GM12878 (cell line): Measurements from ENCODE around the gene ZSCAN5C. TPM values are rescaled to one million over a fixed set of nuclear protein-coding genes. Genes with fewer than 3 reads are reported as not detected.

ENCODE experiments used
- ATAC-seq: fragments of 200-7000 bp; cut with Tn5 transposase; 3 replicates; pipeline ENCODE4 v1.9.1; 2020; ENCODE audit warnings: mild to moderate bottlenecking, moderate library complexity
- BruUV-seq: library from RNA; stranded (reverse); fragments of 400-500 nt; replicated peaks from 2 replicates; lab custom pipeline; 2021; lab: Mats Ljungman, UMichigan
- CTCF ChIA-PET: fragments of 300-600 bp; sonication (Branson Sonifier 250); formaldehyde crosslinking; extraction: SDS; loops from one replicate; lab custom pipeline; 2021; ENCODE audit warnings: inconsistent platforms; lab: Yijun Ruan, JAX
- POLR2A ChIA-PET: fragments of 350-600 bp; formaldehyde crosslinking; extraction: SDS; loops from one replicate; lab custom pipeline; 2021; ENCODE audit warnings: inconsistent platforms; lab: Charles Lee
- RAD21 ChIA-PET: fragments of 300-600 bp; sonication (Branson Sonifier 250); formaldehyde crosslinking; loops from one replicate; lab custom pipeline; 2023; ENCODE audit warnings: antibody characterized with exemption; ENCODE audit not compliant: unreplicated experiment; lab: Charles Lee
- SMC1A ChIA-PET: fragments of 300-600 bp; sonication (Branson Sonifier 250); formaldehyde crosslinking; loops from one replicate; lab custom pipeline; 2023; ENCODE audit not compliant: unreplicated experiment, uncharacterized antibody; lab: Charles Lee
- DNase-seq: peaks from one replicate; pipeline ENCODE4 v3.0.0-alpha.2; 2011; ENCODE audit warnings: low read depth, low spot score
- FAIRE-seq: peaks from 3 replicates; lab custom pipeline; 2011; peaks lifted over from hg19 to GRCh38; lab: Jason Lieb, UNC
- H2AFZ ChIP-seq: 2 replicates; pipeline ENCODE4 v1.6.0; 2011; ENCODE audit warnings: low read depth, low read length, control low read depth; ENCODE audit not compliant: control insufficient read depth
- H3K27ac ChIP-seq: 2 replicates; pipeline ENCODE4 v1.5.1; 2011; ENCODE audit warnings: control low read depth; ENCODE audit not compliant: control insufficient read depth, insufficient read depth
- H3K27me3 ChIP-seq, 2 experiments: replicated peaks in 1 of 2; 2 replicates each; pipeline versions ENCODE4 v1.6.0 to v1.6.1; 2011; ENCODE audit warnings: low read length in 1 of 2; ENCODE audit not compliant: control insufficient read depth in 2 of 2, insufficient read depth in 2 of 2
- H3K36me3 ChIP-seq, 2 experiments: 2 replicates each; pipeline ENCODE4 v1.5.1; 2011; ENCODE audit warnings: low read length in 1 of 2; ENCODE audit not compliant: control insufficient read depth in 2 of 2, insufficient read depth in 2 of 2
- H3K4me1 ChIP-seq: 2 replicates; pipeline ENCODE4 v1.6.1; 2011; ENCODE audit warnings: mild to moderate bottlenecking, low read length, moderate library complexity, mixed read lengths; ENCODE audit not compliant: control insufficient read depth, insufficient read depth
- H3K4me2 ChIP-seq: 2 replicates; pipeline ENCODE4 v1.6.0; 2011; ENCODE audit warnings: control low read depth; ENCODE audit not compliant: control insufficient read depth, insufficient read depth
- H3K4me3 ChIP-seq: fragments of 200-600 bp; sonication (generic); 2 replicates; pipeline ENCODE4 v1.5.1; 2016
- H3K79me2 ChIP-seq: 2 replicates; pipeline ENCODE4 v1.6.0; 2011; ENCODE audit warnings: low read length; ENCODE audit not compliant: control insufficient read depth, insufficient read depth
- H3K9ac ChIP-seq: 2 replicates; pipeline ENCODE4 v1.8.0; 2011; ENCODE audit warnings: low read length, control low read depth, mixed read lengths; ENCODE audit not compliant: control insufficient read depth, insufficient read depth
- H3K9me3 ChIP-seq: replicated peaks from 3 replicates; pipeline ENCODE4 v1.5.1; 2011; ENCODE audit warnings: mild to moderate bottlenecking, low read length; ENCODE audit not compliant: control insufficient read depth, insufficient read depth
- H4K20me1 ChIP-seq: 2 replicates; pipeline ENCODE4 v1.6.0; 2011; ENCODE audit not compliant: control insufficient read depth, insufficient read depth
- JUNB ChIP-seq: IDR thresholded peaks from 2 replicates; pipeline ENCODE4 v1.6.1; 2016; ENCODE audit warnings: antibody characterized with exemption, mild to moderate bottlenecking
- MTA3 ChIP-seq: IDR thresholded peaks from 2 replicates; pipeline ENCODE4 v1.6.1; 2012; ENCODE audit warnings: low read length, inconsistent platforms, borderline replicate concordance
- RB1 ChIP-seq: fragments of 450-650 bp; formaldehyde crosslinking; IDR thresholded peaks from 2 replicates; pipeline ENCODE4 v1.6.1; 2017; ENCODE audit warnings: mild to moderate bottlenecking, borderline replicate concordance
- RCOR1 ChIP-seq: conservative IDR thresholded peaks from 2 replicates; pipeline ENCODE4 v1.6.1; 2012; ENCODE audit warnings: low read depth, low read length, improper control_type of control experiment
- SUZ12 ChIP-seq: fragments of 200-600 bp; sonication (generic); IDR thresholded peaks from one replicate; pipeline ENCODE4 v1.6.1; 2018; ENCODE audit warnings: antibody characterized with exemption, mild to moderate bottlenecking; ENCODE audit not compliant: unreplicated experiment
- YBX1 ChIP-seq: fragments of 450-650 bp; IDR thresholded peaks from 2 replicates; pipeline ENCODE4 v1.6.1; 2016; ENCODE audit warnings: antibody characterized with exemption
- ZBED1 ChIP-seq: IDR thresholded peaks from 2 replicates; pipeline ENCODE4 v1.6.1; 2016; ENCODE audit warnings: borderline replicate concordance
- WGBS: methylation state at CpG from one replicate; pipeline ENCODE4 v1.1.6; 2016; ENCODE audit warnings: low lambda C conversion rate; ENCODE audit not compliant: insufficient replicate concordance, insufficient coverage; ENCODE audit errors: missing lambda C conversion rate; 5-methylcytosine and 5-hydroxymethylcytosine counted together
- in situ Hi-C: fragments of 300-500 bp; cut with MboI; formaldehyde crosslinking; loops from 9 replicates; pipeline ENCODE4 v1.14.3; 2018; ENCODE audit warnings: mixed read lengths
- intact Hi-C: fragments of 100-400 bp; cut with micrococcal nuclease; formaldehyde crosslinking; loops from one replicate; pipeline ENCODE4 v1.14.2; 2022; ENCODE audit not compliant: unreplicated experiment
- polyA plus RNA-seq, 11 experiments: library from polyadenylated mRNA; depleted of rRNA in 4 of 11; unstranded in 6 of 11; stranded (reverse) in 5 of 11; fragments of >200 nt; fragmentation: Nextera tagmentation in 4 of 11; fragmentation: Illumina TruSeq in 1 of 11; extraction: Ambion mirVana in 4 of 11; extraction: Trizol in 1 of 11; gene quantifications; 1 replicate in 1 of 11; 2 replicates in 10 of 11; pipeline versions ENCODE4 v1.2.1 to v1.2.3, GENCODE V29; 2011 to 2016; ENCODE audit warnings: inconsistent platforms in 2 of 11, missing spikeins in 2 of 11, low read depth in 1 of 11
- total RNA-seq, 4 experiments: library from RNA; depleted of rRNA in 3 of 4; stranded (reverse); fragments of >200 nt in 3 of 4; fragmentation: Illumina TruSeq in 1 of 4; extraction: Trizol in 1 of 4; gene quantifications; 2 replicates each; pipeline versions ENCODE4 v1.2.1 to v1.2.3, GENCODE V29; 2013 to 2021
- TF ChIP-seq, protein P1 (sequence below): IDR thresholded peaks from 2 replicates; pipeline ENCODE4 v1.6.1; 2011; ENCODE audit warnings: borderline replicate concordance, low read depth, mild to moderate bottlenecking, moderate library complexity, mixed read lengths, low read length; ENCODE audit not compliant: insufficient read depth; ENCODE audit errors: extremely low read length
- TF ChIP-seq, protein P2 (sequence below): IDR thresholded peaks from 2 replicates; pipeline ENCODE4 v1.6.1; 2012; ENCODE audit warnings: low read length, inconsistent platforms

Gene ZSCAN5C
- total and polyA plus RNA-seq, 10 of the 15 experiments (the other 5 are each of a cell fraction or from before 2014, with no cell fraction given) = not detected

DNA sequence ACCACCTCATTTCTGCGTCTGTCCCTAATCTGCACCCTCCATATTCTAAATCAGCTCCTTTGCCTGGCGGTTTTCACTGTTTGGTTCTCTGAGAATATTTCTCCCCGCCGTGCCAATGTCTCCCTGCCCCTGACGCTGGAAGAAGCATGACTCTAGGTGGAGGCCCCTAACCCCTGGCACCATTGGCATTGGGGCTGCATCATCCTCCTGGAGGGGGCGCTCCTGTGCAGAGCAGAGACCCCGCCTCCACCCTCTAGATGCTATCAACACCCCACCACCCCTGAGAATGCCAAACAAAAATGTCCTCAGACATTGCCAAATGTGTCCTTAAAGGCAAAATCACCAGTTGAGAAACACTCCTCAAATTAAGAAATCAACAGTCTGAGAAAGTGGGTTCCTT is 11.0 kb upstream of the ZSCAN5C start:
- ChIA-PET CTCF (no interaction called here), RAD21 (no interaction called here), POLR2A (no interaction called here), SMC1A (no interaction called here)
- Histone ChIP-seq H3K9me3 (no peaks in the 10 kb centered on the region), H3K9ac (no peak overlapping the region), H3K36me3 (no peaks in the 10 kb centered on the region), H3K4me1 (no peaks in the 10 kb centered on the region), H3K27me3 (no peaks in the 10 kb centered on the region), H4K20me1 (no peaks in the 10 kb centered on the region), H2AFZ (no peak overlapping the region), H3K79me2 (no peaks in the 10 kb centered on the region), H3K4me2 (no peak overlapping the region), H3K27ac (no peak overlapping the region), H3K4me3 (no peak overlapping the region)
- BruUV-seq = no TSS peak
- in situ Hi-C loops = no loop called here
- 44% methylated on average over 7 of the region's 7 CpGs for WGBS
- intact Hi-C loops = no loop called here
- ATAC-seq (no peak), DNase-seq (no peak), FAIRE-seq (no peak)
- no peak for TF ChIP-seq JUNB
- no peak for TF ChIP-seq YBX1
- no peak for TF ChIP-seq ZBED1
- TF ChIP-seq RB1 = no peak
- no peak for TF ChIP-seq MTA3
- TF ChIP-seq SUZ12 = no peak
- TF ChIP-seq, protein P1, sequence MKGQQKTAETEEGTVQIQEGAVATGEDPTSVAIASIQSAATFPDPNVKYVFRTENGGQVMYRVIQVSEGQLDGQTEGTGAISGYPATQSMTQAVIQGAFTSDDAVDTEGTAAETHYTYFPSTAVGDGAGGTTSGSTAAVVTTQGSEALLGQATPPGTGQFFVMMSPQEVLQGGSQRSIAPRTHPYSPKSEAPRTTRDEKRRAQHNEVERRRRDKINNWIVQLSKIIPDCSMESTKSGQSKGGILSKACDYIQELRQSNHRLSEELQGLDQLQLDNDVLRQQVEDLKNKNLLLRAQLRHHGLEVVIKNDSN = no peak
- TF ChIP-seq, protein P2, sequence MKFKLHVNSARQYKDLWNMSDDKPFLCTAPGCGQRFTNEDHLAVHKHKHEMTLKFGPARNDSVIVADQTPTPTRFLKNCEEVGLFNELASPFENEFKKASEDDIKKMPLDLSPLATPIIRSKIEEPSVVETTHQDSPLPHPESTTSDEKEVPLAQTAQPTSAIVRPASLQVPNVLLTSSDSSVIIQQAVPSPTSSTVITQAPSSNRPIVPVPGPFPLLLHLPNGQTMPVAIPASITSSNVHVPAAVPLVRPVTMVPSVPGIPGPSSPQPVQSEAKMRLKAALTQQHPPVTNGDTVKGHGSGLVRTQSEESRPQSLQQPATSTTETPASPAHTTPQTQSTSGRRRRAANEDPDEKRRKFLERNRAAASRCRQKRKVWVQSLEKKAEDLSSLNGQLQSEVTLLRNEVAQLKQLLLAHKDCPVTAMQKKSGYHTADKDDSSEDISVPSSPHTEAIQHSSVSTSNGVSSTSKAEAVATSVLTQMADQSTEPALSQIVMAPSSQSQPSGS = no peak
- TF ChIP-seq RCOR1 = no peak
